Tongue (tissue), 2 donors: ENCODE data around the gene HOXB6. TPM values are rescaled to one million over a fixed set of nuclear protein-coding genes. Genes with fewer than 3 reads are reported as not detected.

Source experiments
- DNase-seq: peaks from one replicate; pipeline ENCODE4 v3.0.0-alpha.2; 2015
- total RNA-seq: library from RNA; depleted of rRNA; stranded (reverse); fragments of >200 nt; gene quantifications from one replicate; pipeline ENCODE4 v1.2.3, GENCODE V29; 2014

Gene HOXB6
- total RNA-seq, 1 donor from 2014 or later = not detected

DNA sequence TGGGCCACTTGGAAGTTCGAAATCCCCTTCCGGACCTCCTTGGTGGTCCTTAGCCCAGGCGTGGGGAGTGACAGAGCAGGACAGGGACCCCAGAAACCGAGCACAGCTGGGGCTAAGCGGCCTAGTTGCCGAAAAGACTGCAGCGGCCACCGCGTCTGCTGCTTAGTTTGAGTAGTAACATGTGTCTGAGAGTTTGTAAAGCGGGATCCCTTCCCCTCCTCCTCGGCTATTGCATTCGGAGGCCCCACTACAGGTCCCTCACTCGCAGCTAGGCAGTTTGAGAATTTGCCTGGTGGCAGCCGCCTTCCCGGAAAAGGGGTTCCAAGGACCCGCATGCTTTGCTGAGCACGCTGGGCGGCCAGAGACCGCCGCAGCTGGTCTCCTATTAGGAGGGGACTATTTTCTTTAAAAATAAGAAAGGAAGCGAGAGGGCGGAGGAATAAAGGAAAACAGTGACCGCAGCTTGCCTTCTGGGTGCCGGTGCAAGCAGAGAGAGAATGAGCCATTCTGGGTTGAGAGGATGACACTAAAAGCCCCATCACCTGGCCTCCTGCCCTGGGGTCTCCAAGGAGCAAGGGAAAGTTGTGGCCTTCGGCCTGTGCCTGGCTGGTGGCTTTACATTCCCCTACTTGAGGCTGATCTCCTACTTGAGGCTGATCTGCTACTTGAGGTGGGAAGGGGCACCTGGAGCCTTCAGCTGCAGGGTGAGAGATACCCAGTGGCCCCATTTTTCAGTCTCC lies 10.1 kb downstream of the HOXB6 start:
- no peak for DNase-seq

DNA sequence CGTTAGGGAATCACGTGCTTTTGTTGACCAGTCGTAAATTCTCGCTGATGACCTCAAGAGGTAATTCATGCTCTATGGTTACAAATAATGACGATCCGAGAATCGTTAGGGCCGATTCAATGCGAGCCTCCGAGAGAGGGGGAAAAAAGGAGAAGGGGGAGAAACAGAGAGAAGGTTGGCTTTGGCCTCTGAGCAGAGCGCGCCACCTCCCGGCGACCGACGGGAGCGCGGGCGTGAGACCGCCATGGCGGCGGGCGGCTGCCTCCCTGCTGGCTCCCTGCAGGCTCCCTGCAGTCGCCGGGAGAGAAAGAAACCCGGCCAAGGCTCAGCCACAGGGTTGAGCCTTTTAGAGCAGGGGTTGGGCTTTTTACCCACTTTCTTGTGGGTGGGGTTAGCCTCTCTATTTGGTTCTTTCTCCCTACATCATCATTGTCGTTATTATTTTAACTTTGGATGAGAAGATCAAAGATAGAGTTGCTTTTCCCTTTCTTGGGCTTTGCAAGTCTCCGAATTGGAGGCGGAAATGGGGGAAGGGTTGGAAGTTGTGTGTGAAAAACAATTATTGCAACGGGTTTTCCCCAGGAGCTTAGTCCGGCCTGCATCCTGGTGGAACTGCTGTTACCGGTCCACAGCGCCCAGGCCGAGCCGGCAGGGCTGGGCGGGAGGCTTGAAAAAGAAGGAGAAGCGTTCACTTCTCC lies 10.8 kb downstream of the HOXB6 start:
- peak; percentile 78 for DNase-seq

GRCh38 chr17:48593126-48593829 lies 11.5 kb downstream of the HOXB6 start, which contains the start of gene HOXB5:
Gene HOXB5, minus strand, starts transcription at chr17:48593779. Its CDS starts 97 bp downstream, at chr17:48593682.
- DNase-seq = no peak

DNA sequence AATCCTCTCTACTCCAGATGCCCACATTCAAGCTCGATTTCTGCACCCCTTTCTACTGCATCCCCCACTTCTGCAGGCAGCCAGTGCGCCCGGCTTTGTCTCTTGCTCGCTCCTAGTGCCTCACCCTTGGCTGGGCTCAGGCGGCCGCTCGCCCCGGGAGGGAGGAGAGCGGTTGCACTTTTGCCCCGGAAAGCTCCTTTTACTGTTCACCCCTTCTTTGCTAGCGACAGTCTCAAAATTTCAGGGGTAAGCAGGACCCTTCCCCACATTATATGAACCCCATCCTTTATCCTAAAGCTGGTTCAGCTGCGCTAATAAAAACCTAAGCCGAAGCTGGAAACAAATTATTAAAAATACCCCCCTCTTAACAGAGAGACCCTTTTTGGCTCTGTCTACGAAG lies 12.2 kb downstream of the HOXB6 start:
- no peak for DNase-seq

DNA sequence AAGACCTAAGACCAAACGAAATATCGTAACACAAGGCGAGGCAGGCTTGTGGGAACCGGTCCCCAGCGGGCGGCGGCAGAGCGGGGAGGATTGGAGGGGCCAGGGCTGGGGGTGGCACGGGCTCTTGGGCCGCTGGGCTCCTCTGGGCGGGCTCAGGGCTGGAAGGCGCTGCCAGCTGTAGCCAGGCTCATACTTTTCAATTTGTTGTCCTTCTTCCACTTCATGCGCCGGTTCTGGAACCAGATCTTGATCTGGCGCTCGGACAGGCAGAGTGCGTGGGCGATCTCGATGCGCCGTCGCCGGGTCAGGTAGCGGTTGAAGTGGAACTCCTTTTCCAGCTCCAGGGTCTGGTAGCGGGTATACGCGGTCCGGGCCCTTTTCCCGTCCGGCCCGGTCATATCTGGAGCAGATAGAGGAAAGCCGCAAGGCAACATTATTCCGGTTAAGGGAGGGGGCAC lies 12.7 kb downstream of the HOXB6 start:
- DNase-seq = no peak

DNA sequence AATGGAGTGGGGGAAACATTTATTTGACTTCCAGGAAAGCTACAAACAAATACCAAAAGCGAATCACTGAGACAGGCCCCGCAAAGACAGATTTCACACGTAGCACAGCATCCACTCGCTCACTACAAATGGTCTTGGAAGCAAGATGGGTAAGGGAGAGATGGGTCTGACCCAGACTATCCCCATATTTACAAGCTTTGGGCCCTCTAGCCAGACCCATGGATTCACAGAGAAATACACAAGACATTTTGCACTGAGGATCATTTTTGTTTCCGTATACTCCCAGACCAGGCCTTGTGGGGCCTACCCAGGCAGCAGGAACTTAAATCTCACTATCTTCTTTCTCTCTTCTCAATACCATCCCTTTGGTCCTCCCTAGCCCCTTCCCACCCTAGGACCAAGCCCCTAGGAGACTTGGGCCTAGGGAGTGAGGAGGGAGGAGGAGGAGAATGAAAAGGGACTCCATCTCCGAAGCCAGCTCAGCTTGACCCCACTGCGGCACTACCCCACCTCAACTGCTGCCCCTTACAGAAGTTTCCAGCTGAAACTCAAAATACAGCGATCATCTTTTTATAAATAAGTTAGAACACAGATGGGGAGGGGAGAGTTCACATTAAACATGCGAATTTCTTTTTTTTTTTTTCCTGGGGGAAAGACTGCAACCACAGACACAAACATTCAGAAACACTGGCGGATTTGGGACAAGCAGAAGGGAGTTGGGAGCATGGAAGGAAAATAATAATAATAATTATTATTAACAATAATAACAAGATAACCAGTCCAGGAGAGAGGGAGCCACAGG lies 13.3 kb downstream of the HOXB6 start:
- DNase-seq = no peak

DNA sequence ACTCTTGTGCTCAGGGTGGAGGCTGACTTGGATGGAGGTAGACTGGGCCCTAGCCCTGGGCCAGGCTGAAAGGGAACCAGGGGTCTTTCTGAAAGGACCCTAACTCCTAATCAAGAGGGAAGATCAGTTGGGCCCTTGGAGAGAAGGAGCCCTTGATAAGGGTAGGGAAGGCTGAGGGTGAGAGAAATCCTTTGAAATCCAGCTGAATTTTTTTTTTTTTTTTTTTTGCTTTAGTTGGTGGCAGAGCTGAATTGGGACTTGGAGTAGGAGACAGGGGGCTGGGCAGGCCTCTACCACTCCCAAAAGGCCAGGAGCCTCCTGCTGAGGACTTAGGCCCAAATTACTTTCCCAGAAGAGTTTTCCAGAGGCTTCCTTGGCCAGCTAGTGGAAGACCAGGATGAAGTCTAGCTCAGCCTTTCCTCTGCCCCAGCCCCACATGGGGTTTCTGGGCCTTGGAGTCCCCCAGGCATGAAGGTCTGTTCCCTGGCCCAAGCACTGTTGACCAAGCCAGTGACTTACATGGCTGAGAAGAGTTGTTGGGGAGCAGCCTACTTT lies 14.1 kb downstream of the HOXB6 start:
- no peak for DNase-seq

DNA sequence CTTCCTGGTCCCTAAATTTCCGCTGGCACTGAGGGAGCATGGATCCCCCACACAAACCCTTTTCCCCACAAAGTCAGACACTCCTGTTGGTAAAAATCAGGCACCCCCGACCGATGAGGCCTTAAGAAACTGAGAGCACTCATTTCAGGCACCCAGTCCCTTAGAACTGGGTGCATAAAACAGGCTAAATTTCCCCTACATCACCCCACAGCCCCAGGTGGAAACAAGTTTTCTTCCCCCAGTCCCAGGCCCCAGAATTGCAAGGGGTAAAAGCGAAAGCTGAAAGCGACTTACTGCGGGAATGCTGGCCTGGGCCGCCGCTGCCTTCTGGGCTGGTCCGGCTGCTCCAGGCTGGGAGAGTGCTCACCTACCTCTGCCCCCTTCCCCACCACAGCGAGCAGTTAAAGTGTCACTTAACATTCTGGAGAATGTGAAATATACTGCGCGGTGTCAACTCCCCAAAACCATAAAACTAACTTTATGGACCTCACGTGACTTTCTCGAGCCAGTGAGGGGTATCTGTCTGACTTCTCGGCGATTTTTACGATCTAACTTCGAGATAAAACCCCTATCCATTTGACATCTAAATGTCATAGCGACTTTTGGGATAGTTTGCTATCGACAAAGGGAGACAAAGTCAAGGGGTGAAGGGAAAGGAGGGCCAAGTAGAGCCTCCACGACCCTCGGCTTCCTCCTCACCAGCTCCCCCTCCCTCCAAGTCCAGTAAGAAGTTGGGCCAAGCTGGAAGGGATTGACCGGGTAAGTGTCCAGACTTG lies 14.8 kb downstream of the HOXB6 start, which contains the start of gene HOXB3:
Gene HOXB3 (minus strand): TSS at position 411 of the 776 bp plus-strand sequence. CDS start 37,767 bp downstream, outside the sequence.
- DNase-seq = no peak

- DNase-seq = no peak
These were observed 15.5 kb downstream of the HOXB6 start for GRCh38 chr17:48589060-48589830.

GRCh38 chr17:48588528-48588927 lies 16.3 kb downstream of the HOXB6 start:
- DNase-seq = no peak

DNA sequence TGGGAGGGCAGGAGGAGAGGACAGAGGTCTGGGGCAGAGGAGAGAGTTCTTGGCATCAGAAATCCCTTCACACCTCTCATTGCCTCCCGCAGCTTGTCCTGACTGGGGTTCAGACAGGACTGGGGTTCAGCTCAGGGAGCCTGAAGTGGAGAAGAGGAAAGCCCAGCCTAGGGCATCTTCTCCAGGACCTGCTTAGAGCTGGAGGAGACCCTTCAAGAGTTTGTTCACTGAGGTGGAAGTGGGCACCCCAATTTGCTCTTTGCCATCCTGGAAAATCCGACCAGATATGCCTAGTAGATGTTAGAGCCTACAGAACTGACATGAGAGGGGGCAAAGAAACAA lies 16.7 kb downstream of the HOXB6 start:
- DNase-seq = no peak

DNA sequence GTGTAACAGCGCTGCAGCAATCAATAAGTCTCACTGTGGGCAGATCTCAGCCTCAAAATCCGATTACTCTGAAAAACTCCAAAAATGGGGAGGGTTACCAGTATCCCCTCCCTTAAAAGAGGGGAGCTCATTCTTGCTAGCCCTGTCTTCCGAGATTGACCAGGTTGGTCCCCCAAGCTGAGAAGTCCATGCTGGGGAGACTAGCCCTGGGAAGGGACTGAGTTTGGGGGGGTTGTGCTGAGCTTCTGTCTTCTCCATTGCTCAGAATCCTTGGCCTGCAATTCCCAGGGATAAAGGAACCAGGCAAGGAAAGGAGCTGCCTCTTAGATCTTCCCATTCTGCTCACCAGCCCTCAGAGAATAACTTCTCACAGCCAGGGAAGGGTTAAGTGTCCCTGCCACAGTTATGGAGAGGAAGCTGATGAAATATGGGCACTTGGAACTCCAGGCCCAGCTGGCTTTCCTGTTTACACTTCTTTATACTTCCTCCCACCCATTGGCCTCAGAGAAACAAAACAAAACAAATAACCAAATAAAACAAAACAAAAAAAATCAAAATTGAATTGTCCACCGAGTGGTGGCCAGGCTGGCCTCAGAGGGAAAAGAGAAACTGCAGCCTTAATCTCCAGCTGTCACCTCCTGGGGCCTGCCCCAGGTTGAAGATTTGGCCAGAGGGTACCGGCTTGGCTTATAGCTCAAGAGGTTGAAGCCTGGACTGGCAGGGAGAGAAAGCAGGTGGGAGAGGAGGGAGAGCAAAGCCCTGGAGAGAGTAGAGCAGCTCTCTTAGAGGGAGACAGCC lies 17.3 kb downstream of the HOXB6 start:
- DNase-seq = no peak

GRCh38 chr17:48586355-48587258 lies 18.2 kb downstream of the HOXB6 start:
- DNase-seq = no peak

DNA sequence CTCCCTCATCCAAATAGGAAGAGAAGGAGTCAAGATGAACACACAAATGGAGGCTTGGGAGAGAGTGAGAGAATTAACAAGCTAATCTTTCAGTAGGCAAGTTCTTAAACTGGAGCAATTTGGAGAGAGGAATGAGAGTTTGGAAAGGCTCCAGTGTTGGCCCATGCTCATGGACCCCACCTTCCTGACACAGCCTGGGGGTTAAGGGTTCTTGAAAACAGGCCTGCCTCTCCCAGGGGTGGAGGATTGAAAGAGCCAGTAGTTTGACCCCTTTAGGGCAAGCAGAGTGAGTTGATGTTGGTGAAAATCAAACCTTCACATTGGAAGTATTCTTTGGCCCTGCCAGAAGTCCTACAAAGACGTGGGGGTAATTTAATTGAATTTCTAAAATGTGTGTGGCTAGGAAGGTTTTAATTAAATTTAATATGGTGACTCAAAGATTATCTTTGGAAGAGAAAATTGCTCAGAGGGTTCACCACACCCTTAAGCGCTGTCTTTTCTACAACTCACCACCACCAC lies 20.5 kb downstream of the HOXB6 start:
- DNase-seq = no peak

GRCh38 chr17:48583708-48584222 lies 21.0 kb downstream of the HOXB6 start:
- no peak for DNase-seq

- no peak for DNase-seq
These were observed 22.1 kb downstream of the HOXB6 start for GRCh38 chr17:48582750-48583069.

- no peak for DNase-seq
These were observed 24.8 kb downstream of the HOXB6 start for GRCh38 chr17:48579760-48580554.
